ENCODE measurements around the gene RALB. TPM values are rescaled to one million over a fixed set of nuclear protein-coding genes. Genes with fewer than 3 reads are reported as not detected.
"Not testable (repeated sequence)": the region's sequence is repeated elsewhere in the genome, so short reads cannot be mapped to it uniquely, and the experiment has no call there.

The RALB gene
- total RNA-seq, 4 donors from 2014 or later: 22.4 to 42.8 (median 34.9) TPM

GRCh38 chr2:120319686-120320317, 67.2 kb downstream of the RALB start:
- intact Hi-C loops (cut with DNase I; ENCODE audit: low total_unique reads): loop anchor here (10.0 kb wide), 1 partner anchor 205 kb away; no protein-coding TSS in a partner anchor
- TF ChIP-seq, protein P1, sequence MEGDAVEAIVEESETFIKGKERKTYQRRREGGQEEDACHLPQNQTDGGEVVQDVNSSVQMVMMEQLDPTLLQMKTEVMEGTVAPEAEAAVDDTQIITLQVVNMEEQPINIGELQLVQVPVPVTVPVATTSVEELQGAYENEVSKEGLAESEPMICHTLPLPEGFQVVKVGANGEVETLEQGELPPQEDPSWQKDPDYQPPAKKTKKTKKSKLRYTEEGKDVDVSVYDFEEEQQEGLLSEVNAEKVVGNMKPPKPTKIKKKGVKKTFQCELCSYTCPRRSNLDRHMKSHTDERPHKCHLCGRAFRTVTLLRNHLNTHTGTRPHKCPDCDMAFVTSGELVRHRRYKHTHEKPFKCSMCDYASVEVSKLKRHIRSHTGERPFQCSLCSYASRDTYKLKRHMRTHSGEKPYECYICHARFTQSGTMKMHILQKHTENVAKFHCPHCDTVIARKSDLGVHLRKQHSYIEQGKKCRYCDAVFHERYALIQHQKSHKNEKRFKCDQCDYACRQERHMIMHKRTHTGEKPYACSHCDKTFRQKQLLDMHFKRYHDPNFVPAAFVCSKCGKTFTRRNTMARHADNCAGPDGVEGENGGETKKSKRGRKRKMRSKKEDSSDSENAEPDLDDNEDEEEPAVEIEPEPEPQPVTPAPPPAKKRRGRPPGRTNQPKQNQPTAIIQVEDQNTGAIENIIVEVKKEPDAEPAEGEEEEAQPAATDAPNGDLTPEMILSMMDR (IDR thresholded peaks at IDR 0.05): no peak
- TF ChIP-seq POLR2A (IDR thresholded peaks at IDR 0.05): no peak
- WGBS, 2 donors: 77 to 78% methylated on average over 18 of the region's 18 CpGs

DNA sequence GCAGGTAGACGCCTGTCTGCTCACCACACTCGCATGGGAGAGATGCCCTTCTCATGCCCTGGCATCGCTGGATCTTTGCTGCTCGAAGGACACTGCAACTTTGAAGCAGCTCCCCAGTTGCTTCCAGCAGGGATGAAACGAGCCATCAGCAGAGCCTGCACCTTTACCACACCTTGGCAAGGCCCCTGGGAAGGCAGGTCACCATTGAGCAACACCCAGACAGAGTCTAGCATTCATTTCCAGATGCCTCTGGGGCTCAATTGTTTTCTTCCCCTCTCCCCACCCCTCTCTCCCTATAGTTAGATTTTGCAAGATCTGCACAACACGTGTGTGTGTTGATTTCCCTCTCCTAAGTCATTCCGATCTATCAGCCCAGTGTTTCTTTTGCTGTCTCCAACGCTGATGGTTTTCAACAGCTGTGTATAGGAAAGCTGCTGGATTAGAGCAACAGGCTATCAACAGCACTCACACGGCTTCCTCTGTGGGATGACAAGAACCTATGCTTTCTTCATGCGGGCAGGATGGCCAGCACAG, 67.7 kb downstream of the RALB start:
- peak in 1 of 2 donors; percentile 50 for DNase-seq (ENCODE audit: low spot score in 2 of 2)
- 54 to 67% methylated on average over 10 of the region's 10 CpGs for WGBS, 2 donors
- intact Hi-C loops (cut with DNase I; ENCODE audit: low total_unique reads): no loop called here
- no peak overlapping the region for H3K4me3 ChIP-seq (ENCODE audit: low read depth, poor library complexity, severe bottlenecking)
- TF ChIP-seq, protein P1 (IDR thresholded peaks at IDR 0.05): no peak
- no peak for TF ChIP-seq POLR2A (IDR thresholded peaks at IDR 0.05)

More at GRCh38 chr2:120319686-120320317, 67.2 kb downstream of the RALB start:
- no peak for DNase-seq (ENCODE audit: low spot score in 2 of 2)
- no peak overlapping the region for H3K4me3 ChIP-seq (ENCODE audit: low read depth, poor library complexity, severe bottlenecking)

- H3K4me3 ChIP-seq (ENCODE audit: low read depth, poor library complexity, severe bottlenecking); DNase-seq (ENCODE audit: low spot score in 2 of 2); intact Hi-C loops (cut with DNase I; ENCODE audit: low total_unique reads): not testable (repeated sequence)
- 82 to 93% methylated on average over 5 of the region's 5 CpGs for WGBS, 2 donors
Observed at GRCh38 chr2:120320887-120321556, 68.4 kb downstream of the RALB start.

- WGBS, 2 donors: 88 to 92% methylated on average over 10 of the region's 10 CpGs
- TF ChIP-seq POLR2A (IDR thresholded peaks at IDR 0.05): no peak
- TF ChIP-seq, protein P1 (IDR thresholded peaks at IDR 0.05): no peak
- intact Hi-C loops (cut with DNase I; ENCODE audit: low total_unique reads): no loop called here
- H3K4me3 ChIP-seq (ENCODE audit: low read depth, poor library complexity, severe bottlenecking): no peak overlapping the region
- DNase-seq (ENCODE audit: low spot score in 2 of 2): no peak
Observed at GRCh38 chr2:120321721-120322284, 69.2 kb downstream of the RALB start.

GRCh38 chr2:120322329-120322728, 69.7 kb downstream of the RALB start:
- no peak overlapping the region for H3K4me3 ChIP-seq (ENCODE audit: low read depth, poor library complexity, severe bottlenecking)
- intact Hi-C loops (cut with DNase I; ENCODE audit: low total_unique reads): no loop called here
- TF ChIP-seq, protein P1 (IDR thresholded peaks at IDR 0.05): no peak
- TF ChIP-seq POLR2A (IDR thresholded peaks at IDR 0.05): no peak
- WGBS, 2 donors: 99 to 100% methylated on average over 7 of the region's 7 CpGs
- DNase-seq (ENCODE audit: low spot score in 2 of 2): no peak

DNA sequence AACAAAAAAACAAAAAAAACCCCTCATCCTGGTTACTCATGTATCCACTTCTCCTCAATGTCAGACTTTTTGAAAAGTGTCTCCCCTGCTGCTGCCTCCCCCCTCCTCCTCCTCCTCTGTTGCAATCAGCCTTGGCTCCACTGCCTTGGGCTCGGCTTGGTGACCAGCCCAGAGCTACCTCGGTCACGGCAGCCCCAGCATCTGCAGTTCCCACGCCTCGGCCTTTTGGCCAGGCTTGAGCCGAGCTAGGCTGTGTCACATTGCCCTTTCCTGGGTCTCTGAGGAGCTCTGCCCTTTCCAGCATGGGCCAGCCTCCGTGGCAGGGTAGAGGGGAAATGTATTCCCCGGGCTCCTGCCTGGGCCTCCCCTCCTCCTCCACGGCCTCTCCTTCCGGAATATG, 70.6 kb downstream of the RALB start:
- intact Hi-C loops (cut with DNase I; ENCODE audit: low total_unique reads): no loop called here
- H3K4me3 ChIP-seq (ENCODE audit: low read depth, poor library complexity, severe bottlenecking): no peak overlapping the region
- TF ChIP-seq POLR2A (IDR thresholded peaks at IDR 0.05): no peak
- TF ChIP-seq, protein P1 (IDR thresholded peaks at IDR 0.05): no peak
- DNase-seq (ENCODE audit: low spot score in 2 of 2): peak; percentile 61 to 94
- WGBS, 2 donors: 46 to 58% methylated on average over 10 of the region's 10 CpGs

Data from lower leg skin (tissue), 4 donors.